ENCODE data around the gene RBM38. TPM values are rescaled to one million over a fixed set of nuclear protein-coding genes. Genes with fewer than 3 reads are reported as not detected.
A peak's percentile ranks its signal among the peaks of the same experiment; 100 is the strongest.

RBM38 gene
- total and polyA plus RNA-seq, 3 donors from 2014 or later = 69.6 to 114 (median 108) TPM

GRCh38 chr20:57408131-57408530, 16.9 kb downstream of the RBM38 start:
- H3K4me1 ChIP-seq = peaks cover 44% of the 10 kb centered on the region
- WGBS, 2 donors = 45 to 56% methylated on average over 11 to 13 of the region's 13 CpGs

GRCh38 chr20:57408536-57409233, 17.5 kb downstream of the RBM38 start:
- Histone ChIP-seq H3K36me3 (ENCODE audit: low read depth, missing control alignments) (no peaks in the 10 kb centered on the region), H3K4me1 (peaks cover 46% of the 10 kb centered on the region), H3K9me3 (no peaks in the 10 kb centered on the region), H3K27ac (no peak overlapping the region), H3K4me3 (no peak overlapping the region), H3K27me3 (no peaks in the 10 kb centered on the region)
- DNase-seq = no peak
- no peak for TF ChIP-seq POLR2A (IDR thresholded peaks at IDR 0.05)
- TF ChIP-seq, protein P1, sequence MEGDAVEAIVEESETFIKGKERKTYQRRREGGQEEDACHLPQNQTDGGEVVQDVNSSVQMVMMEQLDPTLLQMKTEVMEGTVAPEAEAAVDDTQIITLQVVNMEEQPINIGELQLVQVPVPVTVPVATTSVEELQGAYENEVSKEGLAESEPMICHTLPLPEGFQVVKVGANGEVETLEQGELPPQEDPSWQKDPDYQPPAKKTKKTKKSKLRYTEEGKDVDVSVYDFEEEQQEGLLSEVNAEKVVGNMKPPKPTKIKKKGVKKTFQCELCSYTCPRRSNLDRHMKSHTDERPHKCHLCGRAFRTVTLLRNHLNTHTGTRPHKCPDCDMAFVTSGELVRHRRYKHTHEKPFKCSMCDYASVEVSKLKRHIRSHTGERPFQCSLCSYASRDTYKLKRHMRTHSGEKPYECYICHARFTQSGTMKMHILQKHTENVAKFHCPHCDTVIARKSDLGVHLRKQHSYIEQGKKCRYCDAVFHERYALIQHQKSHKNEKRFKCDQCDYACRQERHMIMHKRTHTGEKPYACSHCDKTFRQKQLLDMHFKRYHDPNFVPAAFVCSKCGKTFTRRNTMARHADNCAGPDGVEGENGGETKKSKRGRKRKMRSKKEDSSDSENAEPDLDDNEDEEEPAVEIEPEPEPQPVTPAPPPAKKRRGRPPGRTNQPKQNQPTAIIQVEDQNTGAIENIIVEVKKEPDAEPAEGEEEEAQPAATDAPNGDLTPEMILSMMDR (IDR thresholded peaks at IDR 0.05) = no peak
- intact Hi-C loops (cut with DNase I; ENCODE audit: low total_unique reads) = no loop called here
- WGBS, 2 donors = 59 to 82% methylated on average over 29 of the region's 29 CpGs

More at GRCh38 chr20:57408131-57408530, 16.9 kb downstream of the RBM38 start:
- Histone ChIP-seq H3K27me3 (no peaks in the 10 kb centered on the region), H3K9me3 (no peaks in the 10 kb centered on the region), H3K27ac (no peak overlapping the region), H3K4me3 (no peak overlapping the region), H3K36me3 (ENCODE audit: low read depth, missing control alignments) (no peaks in the 10 kb centered on the region)
- no peak for TF ChIP-seq POLR2A (IDR thresholded peaks at IDR 0.05)
- TF ChIP-seq, protein P1 (IDR thresholded peaks at IDR 0.05) = no peak
- intact Hi-C loops (cut with DNase I; ENCODE audit: low total_unique reads) = no loop called here
- DNase-seq = no peak

DNA sequence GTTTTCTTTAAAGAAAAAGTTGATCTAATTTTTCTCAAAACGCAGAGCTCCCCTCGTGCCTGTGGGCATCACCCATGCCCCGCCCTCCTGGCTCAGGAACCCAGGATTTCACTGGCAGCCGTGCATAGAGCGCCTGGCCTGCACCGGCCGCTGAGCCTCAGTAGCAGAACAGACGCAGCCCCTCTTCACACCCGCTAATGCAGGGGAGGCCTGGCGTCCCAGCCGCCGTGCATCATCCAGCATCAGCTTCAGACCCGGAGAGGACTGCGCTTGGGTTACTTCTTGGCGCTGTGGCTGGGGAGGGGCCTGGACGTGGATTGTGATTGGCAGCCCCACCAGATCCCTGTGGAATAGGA, 18.1 kb downstream of the RBM38 start:
- DNase-seq = no peak
- no peak overlapping the region for H3K27ac ChIP-seq
- H3K27me3 ChIP-seq = no peaks in the 10 kb centered on the region
- H3K9me3 ChIP-seq = no peaks in the 10 kb centered on the region
- H3K4me3 ChIP-seq = no peak overlapping the region
- 45 to 77% methylated on average over 16 of the region's 16 CpGs for WGBS, 2 donors
- intact Hi-C loops (cut with DNase I; ENCODE audit: low total_unique reads) = no loop called here
- H3K36me3 ChIP-seq (ENCODE audit: low read depth, missing control alignments) = no peaks in the 10 kb centered on the region
- TF ChIP-seq, protein P1 (IDR thresholded peaks at IDR 0.05) = no peak
- no peak for TF ChIP-seq POLR2A (IDR thresholded peaks at IDR 0.05)
- H3K4me1 ChIP-seq = peaks cover 46% of the 10 kb centered on the region

- no peaks in the 10 kb centered on the region for H3K27me3 ChIP-seq
- H3K4me1 ChIP-seq = peaks cover 46% of the 10 kb centered on the region
- no peak overlapping the region for H3K4me3 ChIP-seq
- no peaks in the 10 kb centered on the region for H3K9me3 ChIP-seq
- no peaks in the 10 kb centered on the region for H3K36me3 ChIP-seq (ENCODE audit: low read depth, missing control alignments)
- intact Hi-C loops (cut with DNase I; ENCODE audit: low total_unique reads) = no loop called here
- H3K27ac ChIP-seq = no peak overlapping the region
- WGBS, 2 donors = 71 to 75% methylated on average over 12 to 14 of the region's 14 CpGs
- DNase-seq = peak; percentile 84
- TF ChIP-seq POLR2A (IDR thresholded peaks at IDR 0.05) = no peak
- TF ChIP-seq, protein P1 (IDR thresholded peaks at IDR 0.05) = no peak
These were observed 18.6 kb downstream of the RBM38 start for GRCh38 chr20:57409672-57410397.

Measured in testis (tissue), 3 donors.